NB4 (cell line): Measurements from ENCODE around the gene GPR78.

Experiments used
- POLR2A ChIP-seq: IDR thresholded peaks from 2 replicates; pipeline ENCODE4 v1.6.1; 2011; ENCODE audit warnings: mild to moderate bottlenecking; ENCODE audit not compliant: insufficient read length; ENCODE audit errors: extremely low read depth
- TF ChIP-seq, protein P1 (sequence below): IDR thresholded peaks from one replicate; pipeline ENCODE4 v1.5.1; 2012; ENCODE audit warnings: low read depth, low read length
- TF ChIP-seq, protein P2 (sequence below): IDR thresholded peaks from 2 replicates; pipeline ENCODE4 v1.6.1; 2011; ENCODE audit warnings: low read depth, low read length

DNA sequence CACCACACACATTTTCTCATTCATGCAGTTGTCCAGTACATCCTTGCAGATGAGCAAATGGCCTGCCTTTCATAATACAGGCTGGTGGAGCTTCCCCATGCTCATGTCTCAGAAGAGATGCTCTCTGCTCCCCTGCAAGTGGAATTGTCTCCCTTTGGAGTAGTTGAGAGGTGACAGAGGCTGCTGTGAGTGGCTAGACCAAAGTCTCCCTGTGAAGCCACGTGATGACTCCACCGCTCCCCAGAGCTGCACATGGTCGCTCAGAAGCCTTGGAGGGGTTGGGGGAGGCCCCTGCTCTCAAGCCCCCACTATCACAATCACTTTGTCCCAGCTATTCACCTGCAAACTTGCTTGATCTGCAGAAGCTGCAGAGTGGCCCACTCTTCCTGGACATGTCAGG, 1.5 kb upstream of the GPR78 start:
- TF ChIP-seq, protein P1, sequence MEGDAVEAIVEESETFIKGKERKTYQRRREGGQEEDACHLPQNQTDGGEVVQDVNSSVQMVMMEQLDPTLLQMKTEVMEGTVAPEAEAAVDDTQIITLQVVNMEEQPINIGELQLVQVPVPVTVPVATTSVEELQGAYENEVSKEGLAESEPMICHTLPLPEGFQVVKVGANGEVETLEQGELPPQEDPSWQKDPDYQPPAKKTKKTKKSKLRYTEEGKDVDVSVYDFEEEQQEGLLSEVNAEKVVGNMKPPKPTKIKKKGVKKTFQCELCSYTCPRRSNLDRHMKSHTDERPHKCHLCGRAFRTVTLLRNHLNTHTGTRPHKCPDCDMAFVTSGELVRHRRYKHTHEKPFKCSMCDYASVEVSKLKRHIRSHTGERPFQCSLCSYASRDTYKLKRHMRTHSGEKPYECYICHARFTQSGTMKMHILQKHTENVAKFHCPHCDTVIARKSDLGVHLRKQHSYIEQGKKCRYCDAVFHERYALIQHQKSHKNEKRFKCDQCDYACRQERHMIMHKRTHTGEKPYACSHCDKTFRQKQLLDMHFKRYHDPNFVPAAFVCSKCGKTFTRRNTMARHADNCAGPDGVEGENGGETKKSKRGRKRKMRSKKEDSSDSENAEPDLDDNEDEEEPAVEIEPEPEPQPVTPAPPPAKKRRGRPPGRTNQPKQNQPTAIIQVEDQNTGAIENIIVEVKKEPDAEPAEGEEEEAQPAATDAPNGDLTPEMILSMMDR, result no peak
- TF ChIP-seq, protein P2, sequence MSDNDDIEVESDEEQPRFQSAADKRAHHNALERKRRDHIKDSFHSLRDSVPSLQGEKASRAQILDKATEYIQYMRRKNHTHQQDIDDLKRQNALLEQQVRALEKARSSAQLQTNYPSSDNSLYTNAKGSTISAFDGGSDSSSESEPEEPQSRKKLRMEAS, result no peak
- TF ChIP-seq POLR2A, result no peak
